ENCODE data around the gene MEGF6.

DNA sequence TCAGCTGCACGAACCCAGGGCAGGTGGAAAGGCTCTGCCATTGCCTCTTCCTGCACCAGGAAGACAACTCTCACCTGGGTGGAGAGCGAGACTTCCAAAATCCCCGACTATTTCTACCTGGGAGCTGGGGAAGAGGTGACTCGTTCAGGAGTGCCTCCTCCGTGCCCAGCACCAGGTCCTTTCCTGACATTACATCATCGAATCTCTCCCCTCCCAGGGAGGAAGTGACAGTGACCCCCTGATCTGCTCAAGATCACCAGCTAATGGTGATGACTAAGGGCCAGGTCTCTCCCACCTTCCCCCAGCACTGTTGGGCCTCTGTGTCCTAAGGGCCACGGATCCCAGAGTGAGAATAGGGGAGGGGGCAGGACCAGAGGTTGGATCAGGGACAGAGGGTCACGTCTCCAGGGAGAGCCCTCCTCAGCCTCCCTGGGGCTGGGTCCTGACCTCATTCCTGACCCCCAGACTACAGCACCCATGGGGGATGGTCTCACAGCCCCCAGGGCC, 6.8 kb downstream of the MEGF6 start:
- TF ChIP-seq, protein P1, sequence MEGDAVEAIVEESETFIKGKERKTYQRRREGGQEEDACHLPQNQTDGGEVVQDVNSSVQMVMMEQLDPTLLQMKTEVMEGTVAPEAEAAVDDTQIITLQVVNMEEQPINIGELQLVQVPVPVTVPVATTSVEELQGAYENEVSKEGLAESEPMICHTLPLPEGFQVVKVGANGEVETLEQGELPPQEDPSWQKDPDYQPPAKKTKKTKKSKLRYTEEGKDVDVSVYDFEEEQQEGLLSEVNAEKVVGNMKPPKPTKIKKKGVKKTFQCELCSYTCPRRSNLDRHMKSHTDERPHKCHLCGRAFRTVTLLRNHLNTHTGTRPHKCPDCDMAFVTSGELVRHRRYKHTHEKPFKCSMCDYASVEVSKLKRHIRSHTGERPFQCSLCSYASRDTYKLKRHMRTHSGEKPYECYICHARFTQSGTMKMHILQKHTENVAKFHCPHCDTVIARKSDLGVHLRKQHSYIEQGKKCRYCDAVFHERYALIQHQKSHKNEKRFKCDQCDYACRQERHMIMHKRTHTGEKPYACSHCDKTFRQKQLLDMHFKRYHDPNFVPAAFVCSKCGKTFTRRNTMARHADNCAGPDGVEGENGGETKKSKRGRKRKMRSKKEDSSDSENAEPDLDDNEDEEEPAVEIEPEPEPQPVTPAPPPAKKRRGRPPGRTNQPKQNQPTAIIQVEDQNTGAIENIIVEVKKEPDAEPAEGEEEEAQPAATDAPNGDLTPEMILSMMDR (IDR thresholded peaks at IDR 0.05; ENCODE audit: low read depth, low read length), result no peak
- TF ChIP-seq EZH2phosphoT487 (IDR thresholded peaks at IDR 0.05; ENCODE audit: low read depth), result no peak

Measured in OCI-LY3 (cell line).